HG02678 (cell line): ENCODE measurements around the gene SLC25A4.
"Not testable (repeated sequence)": the region's sequence is repeated elsewhere in the genome, so short reads cannot be mapped to it uniquely, and the experiment has no call there.

Experiments used
- ATAC-seq: cut with Tn5 transposase; IDR thresholded peaks from one replicate; pipeline ENCODE4 v1.9.1; 2021; ENCODE audit warnings: mild to moderate bottlenecking, moderate library complexity; ENCODE audit not compliant: unreplicated experiment

Gene SLC25A4

DNA sequence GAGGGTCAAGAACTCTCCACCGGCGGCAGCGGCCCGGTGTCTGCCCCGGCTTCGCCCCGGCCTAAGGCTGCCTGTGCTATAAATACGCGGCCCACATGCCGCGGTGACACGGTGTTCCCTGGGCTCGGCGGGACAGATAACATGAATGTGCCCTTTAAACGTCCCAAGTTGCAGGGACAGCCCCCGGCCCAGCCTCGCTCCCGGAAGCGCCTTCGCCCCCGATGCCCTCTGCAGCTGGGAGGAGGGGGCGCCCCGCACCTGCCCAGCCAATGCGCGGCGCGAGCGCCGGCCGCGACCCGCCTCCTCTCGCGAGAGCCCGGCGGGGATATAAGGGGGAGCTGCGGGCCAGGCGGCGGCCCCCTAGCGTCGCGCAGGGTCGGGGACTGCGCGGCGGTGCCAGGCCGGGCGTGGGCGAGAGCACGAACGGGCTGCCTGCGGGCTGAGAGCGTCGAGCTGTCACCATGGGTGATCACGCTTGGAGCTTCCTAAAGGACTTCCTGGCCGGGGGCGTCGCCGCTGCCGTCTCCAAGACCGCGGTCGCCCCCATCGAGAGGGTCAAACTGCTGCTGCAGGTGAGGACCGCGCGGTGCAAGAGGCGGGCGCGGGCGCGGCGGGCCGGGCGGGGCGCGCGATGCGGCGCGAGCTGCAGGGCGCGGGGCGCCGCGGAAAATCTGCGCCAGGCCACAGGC is at the start of gene SLC25A4:
Gene SLC25A4, plus strand, starts transcription at position 355 of the 689 bp plus-strand sequence. Its CDS starts 107 bp downstream, at position 462.
- ATAC-seq = peak; percentile 96

DNA sequence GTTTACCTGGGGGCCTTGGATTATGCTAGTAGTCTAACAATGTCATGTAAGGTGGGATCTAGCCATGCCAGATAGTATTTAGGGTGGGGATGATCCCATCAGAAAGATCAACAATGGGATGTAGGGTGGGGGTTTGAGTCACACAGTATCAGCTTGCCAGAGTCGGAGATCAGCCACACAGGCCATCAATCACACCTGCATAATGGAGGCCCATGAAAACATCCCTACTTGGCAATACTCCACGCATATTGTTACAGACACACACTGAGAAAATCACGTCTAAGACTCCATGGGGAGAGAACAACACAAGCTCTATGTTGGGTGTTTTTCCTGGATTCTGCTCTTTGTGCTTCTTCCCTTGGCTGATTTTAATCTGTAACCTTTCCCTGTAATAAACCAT is 49.5 kb upstream of the SLC25A4 start:
- ATAC-seq = no peak

DNA sequence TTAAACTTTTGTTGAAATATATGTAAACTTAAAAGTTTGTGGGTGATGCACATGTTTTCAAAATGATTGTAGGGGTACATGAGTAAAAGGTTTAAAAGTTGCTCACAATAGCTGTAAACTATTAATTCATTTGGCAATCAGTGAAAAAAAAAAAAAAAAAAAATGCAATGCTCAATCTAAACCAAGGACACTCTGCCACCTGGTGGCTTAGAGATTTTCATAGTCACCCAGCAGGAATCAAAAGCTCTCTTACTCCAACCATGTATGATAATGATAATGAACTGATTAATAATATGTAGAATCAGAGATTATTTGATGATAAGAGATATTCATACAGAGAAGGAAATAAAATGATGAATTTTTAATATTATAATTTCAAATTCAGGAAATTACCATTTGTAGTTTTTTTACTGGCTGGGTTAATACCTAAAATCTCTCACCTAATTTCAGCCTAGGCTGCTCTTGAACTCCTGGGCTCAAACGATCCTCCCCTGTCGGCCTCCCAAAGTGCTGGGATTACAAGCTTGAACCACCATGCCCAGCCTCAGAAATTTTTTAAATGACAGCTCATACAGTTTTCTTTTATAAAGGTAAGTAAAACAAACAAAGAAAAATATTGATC is 46.9 kb upstream of the SLC25A4 start:
- ATAC-seq = no peak

DNA sequence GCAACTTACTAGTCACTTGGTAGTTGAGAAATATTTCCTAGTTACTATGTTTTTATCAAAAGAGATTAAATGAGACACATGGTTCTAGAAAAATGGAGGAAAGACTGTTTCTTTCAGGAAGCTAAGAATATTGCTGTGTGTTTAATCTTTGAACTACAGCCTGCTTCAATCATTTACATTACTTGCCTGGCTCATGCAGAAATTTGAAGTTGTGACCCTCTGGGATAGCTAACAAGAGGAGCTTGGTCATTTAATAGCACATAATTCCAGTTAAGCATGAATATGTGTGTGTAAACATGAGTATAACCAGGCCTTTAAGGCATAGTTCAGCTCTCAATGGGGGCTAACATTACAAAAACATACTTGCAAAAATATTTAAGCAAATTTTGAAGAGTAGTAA is 44.6 kb upstream of the SLC25A4 start:
- ATAC-seq = no peak

DNA sequence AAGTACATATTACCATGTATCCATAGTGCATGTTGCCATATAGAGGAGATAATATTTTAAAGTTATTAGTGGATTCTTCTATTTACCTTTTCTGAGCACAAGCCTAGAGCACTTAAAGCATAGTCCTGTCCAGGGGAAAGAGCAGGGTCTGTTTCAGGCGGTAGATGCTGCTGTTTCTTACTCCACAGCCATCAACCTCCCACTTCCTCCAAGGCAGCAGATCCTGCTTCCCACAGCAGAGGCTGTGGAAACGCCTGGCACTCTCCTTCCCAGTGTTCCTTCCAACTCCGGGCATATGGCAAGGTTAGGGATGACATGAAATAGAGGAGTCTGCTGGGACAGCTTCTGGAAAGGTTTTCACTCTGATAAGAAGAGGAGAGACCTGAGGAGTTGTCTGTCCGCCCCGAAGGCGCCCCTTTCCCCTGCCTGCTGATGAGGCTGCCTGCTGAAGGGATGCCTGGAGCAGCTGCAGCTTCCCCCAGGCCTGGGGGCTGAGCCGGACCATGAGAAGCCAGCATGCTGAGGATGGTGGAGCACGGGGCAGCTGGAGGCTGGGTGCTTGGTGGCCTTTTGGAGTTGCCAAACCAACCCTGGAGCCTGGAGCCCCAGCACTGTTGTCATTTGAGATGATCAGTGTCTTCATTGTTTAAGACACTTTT is 43.9 kb upstream of the SLC25A4 start:
- no peak for ATAC-seq

DNA sequence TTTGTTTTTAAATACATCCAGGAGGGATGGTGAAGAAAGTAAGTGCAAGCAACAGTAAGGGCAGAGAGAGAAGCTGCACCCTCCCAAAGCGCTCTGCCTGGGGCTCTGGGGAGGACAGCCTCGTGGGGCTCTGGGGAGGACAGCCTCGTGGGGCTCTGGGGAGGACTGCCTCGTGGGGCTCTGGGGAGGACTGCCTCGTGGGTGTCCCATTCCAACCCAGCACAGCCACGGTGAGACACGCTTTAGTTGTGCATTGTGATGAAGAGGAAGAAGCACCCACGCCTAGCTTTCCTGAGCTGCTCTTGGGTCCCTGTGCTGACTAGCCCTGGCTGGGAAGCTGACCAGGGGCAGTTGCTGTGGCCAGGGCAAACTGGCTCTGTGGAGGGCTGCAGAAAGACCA is 43.1 kb upstream of the SLC25A4 start:
- ATAC-seq = no peak

DNA sequence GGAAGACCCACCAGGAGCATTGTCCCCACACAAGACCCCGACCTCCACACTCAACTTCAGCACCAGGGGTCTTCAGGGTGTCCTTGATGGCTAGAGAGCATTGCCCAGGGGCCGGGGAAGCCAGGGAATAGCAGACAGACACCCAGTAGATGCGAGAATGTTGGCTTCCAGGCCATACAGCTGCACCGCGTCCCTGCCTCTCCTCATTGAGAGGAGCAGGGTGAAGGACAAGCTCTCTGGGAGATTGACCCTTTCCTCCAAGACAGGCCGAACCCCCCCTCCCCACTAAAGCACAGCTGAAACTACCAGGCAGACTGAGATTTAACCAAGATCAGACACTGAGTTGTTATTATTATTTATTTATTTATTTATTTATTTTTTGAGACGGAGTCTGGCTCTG is 42.6 kb upstream of the SLC25A4 start:
- no peak for ATAC-seq

DNA sequence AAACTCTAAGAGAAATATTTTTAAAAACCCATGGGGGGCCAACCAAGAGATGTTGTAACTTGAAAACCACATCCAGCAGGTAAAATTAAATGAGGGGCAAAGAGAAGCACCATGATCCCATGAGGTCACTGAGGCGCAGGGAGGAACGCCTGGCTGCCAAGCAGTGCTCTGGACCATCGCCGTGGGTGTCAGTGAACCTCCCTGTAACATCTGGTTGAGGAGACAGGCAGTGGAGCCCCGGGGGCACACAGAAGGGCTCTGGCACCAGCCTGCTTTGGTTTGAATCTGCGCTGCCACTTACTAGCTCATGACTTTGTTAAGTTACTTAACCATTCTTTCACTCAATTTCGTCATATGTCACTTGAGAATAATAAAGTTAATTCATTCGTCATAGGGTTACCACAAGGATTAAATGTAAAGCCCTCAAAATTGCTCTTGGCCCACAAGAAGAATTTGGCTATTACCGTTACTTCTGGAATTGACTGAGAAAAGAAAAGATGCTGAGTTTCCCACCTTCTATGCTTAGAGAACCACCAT is 41.6 kb upstream of the SLC25A4 start:
- ATAC-seq = no peak

DNA sequence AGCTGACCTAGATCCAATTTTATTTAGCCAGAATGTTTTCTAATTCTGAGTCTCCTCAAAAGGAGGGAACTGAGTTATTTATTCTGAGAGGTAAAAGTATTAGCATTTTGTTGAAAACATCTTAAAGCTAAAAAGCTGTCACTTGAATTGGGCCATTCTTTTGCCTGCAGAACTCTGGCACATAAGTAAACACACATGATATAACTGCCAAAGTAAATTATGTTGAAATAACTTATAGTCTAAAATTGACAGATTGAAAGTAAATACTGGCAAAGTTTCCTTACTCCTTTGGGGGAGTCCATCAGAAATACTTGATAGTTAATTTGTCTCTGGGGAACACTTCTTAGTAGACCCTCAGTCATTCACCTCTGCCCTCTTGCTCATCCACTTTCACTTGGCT is 38.3 kb upstream of the SLC25A4 start:
- no peak for ATAC-seq

DNA sequence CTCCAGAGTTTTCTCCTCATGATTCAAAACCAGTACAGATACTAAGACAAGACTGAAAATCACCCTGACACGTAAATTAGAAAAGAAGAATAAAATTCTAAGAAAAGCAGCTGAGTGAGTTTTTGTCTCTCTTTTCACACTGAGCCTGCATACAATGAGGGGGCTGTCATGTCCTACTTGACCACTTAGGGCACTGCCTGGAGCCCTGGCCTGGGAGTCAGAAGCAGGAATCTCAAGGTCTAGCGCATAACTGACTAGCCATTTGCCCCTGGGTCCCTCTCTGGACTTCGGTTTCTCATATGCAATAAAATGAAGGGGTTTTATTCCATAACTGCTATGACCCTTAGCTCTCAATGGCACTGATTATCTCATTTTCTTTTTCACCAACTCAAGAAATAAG is 36.7 kb upstream of the SLC25A4 start:
- no peak for ATAC-seq

DNA sequence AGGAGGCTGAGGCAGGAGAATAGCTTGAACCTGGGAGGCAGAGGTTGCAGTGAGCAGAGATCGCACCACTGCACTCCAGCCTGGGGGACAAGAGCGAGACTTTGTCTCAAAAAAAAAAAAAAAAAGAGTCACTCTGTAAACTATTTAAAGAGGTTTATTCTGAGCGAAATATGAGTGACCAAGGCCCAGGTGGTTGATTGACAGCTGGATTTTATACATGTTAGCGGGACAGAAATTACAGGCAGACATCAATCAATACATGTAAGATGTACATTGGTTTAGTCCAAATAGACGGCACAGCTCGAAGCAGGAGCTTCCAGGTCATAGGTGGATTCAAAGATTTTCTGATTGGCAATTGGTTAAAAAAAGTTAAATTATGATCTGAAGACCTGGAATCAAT is 35.5 kb upstream of the SLC25A4 start:
- not testable (repeated sequence) for ATAC-seq

DNA sequence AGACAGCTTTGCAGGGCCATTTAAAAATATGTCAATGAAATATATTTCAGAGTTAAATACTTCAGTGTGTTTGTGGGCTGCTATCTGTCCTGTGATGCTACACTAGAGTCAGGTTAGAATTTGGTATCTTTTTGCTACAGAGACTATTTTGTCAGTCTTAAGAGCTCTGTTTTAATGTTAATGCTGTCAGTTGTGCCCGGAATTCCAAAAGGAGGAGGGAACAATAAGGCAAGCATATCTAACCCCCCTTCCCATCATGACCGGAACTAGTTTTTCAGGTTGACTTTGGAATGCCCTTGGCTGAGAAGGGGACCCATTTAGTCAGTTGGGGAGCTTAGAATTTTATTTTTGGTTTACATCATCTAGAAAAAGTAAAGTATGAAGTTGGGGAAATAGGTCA is 34.9 kb upstream of the SLC25A4 start:
- no peak for ATAC-seq

DNA sequence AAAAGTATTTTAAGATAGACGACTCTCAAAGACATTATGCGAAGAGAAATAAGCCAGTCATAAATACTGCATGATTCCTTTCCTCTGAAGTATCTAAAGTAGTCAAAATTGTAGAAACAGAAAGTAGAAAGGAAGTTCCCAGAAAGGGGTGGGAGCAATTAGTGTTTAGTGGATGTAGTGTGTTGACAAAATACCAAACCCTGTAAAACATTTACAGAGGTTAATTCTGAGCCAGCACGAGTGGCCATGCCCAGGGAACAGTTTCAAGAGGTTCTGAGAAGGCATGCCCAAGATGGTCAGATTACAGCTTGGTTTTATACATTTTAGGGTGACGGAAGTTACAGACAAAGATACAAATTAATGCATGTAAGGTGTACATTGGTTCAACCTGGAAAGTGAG is 34.4 kb upstream of the SLC25A4 start:
- ATAC-seq = no peak

DNA sequence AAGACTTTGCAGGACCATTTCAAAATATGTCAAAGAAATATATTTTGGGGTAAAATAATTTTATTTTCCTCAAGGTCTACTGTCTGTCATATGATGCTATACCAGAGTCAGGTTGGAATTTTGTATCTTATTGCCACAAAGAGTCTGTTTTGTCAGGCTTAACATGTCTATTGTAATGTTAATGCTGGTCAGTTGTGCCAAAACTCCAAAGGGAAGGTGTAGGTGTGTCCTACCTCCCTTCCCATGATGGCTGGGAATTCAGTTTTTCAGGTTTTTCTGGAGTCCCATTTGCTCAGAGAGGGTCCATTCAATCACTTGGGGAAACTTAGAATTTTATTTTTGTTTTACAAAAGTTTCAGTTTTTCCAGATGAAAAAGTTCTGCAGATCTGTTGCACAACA is 33.3 kb upstream of the SLC25A4 start:
- ATAC-seq = no peak

DNA sequence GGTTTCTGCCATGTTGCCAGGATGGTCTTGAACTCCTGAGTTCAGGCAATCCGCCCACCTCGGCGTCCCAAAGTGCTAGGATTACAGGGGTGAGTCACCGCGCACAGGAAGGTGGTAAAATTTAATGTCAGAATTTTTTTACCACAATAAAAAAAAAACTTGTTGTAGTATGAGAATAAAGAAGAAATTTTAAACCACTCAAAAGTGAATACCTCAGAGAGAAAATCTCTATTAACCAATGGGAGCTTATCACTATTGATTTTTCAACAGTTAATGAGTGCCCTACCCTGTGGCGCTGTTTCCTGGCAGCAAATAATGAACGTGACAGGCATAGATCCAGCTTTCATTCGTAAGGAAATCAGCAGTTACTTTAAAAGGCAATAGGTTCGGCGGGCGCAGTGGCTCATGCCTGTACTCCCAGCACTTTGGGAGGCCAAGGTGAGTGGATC is 32.7 kb upstream of the SLC25A4 start:
- ATAC-seq = no peak

DNA sequence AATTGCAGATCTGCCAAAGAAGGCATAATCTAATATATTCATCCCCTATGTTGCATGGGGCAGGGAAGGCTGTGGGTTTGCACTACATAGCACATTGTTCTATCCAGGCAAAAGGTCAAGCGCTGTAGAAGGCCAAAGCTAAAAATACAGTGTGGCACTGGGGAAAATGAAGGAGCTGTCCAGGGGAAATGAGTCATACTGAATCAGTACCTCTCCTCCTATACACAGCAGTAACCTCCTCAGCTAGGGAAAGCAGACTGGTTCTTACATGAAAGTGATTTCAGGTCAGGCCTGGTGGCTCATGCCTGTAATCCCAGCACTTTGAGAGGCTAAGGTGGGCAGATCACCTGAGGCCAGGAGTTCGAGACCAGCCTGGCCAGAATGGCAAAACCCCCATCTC is 31.0 kb upstream of the SLC25A4 start:
- no peak for ATAC-seq

DNA sequence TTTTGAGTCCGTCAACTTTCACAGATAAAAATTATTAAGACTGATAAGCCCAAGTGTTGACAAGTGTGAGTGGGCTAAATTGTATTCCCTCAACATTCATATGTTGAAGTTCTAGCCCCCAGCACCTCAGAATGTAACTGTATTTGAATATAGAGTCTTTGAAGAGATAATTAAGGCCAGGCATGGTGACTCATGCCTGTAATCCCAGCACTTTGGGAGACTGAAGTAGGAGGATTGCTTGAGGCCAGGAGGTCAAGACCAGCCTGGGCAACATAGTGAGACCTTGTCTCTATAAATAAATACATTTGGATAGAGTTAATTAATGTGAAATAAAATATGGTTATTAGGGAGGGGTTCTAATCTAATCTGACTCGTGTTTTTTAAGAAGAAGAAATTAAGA is 29.7 kb upstream of the SLC25A4 start:
- ATAC-seq = no peak

DNA sequence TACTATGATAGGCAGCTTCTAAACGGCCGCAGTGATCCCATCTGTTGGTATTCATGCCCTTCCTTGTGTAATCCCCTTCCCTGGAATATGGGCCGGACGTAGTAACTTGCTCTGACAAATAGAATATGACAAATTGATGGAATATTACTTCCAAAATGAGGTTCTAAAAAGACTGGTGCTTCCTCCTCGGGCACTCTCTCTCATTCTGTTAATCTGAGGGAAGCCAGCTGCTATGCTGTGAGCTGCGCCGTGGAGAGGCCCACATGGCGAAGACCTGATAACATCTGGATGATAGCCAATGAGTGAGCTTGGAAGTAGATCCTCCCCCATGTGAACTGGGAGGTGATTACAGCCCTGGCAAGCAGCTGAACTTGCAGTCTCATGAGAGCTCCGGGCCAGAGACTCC is 27.2 kb upstream of the SLC25A4 start:
- ATAC-seq = no peak

DNA sequence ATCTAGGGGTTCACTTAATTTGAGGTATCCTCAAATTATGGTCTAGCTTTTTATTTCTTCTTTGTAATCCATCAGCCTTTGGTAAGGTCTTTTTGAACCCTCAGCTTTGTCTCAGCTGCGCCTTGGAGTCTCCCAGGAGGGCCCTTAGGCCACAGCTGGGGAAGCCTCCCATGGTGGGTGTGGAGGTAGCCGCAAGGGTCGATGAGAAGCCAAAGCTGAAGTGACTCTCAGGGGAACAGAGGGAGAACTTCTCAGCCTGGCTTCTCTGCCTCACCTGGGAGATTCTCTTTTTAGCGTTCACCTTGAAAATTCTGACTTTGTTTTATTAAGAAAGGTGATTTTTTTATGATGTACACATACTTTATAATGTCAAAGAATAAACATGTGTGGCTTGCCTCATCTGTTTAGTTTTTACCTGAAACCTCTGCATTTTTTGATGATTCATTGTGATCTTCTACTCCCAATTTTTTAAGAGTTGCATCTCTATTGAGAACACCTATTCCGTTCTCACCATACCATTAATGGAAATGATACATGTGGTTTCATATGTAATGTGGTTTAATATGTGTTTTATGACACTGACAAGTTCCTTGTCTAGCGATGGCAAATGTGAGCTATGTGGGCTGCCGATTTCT is 25.6 kb upstream of the SLC25A4 start:
- no peak for ATAC-seq

DNA sequence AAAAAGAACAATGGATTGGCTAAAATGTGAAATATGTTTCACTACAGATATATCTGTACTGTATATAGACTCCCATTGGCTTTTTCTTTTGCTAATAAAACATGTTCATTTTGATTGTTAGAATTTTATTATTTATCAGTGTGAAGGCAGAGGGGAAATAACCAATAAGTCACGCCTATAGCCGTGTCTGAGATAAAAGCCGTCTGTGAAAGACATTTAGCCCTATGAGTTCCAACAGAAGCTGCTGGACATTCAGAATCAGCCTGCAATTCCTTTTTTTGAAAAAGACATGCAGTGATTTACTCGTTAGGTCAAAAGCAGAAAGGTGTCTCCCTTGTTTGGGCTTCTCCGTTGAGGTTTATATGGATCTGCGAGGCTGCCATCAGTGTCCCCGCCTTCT is 24.2 kb upstream of the SLC25A4 start:
- no peak for ATAC-seq

DNA sequence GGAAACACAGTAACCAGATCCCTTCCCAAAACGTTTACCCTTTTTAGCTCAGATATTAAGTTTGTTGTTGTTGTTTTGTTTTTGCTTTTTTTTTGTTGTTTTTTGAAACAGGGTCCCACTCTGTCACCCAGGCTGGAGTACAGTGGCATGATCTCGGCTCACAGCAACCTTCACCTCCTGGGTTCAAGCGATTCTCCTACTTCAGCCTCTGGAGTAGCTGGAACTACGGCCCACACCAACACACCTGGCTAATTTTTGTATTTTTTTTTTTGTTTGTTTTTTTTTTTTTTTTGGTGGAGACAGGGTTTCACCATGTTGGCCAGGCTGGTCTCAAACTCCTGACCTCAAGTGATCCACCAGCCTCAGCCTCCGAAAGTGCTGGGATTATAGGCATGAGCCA is 23.6 kb upstream of the SLC25A4 start:
- not testable (repeated sequence) for ATAC-seq
